Stimulated activated CD8-positive, alpha-beta memory T cell treated with anti-CD3 and anti-CD28 coated beads, Interleukin-4, amount 100 ng/mL, for 4 hours (primary cell): ENCODE measurements around the gene ALOX12.

Experiments
- DNase-seq, 2 donors: peaks; one replicate each; pipeline ENCODE4 v3.0.0-alpha.2; 2020; ENCODE audit warnings: low read depth in 2 of 2, low spot score in 1 of 2

Gene ALOX12

DNA sequence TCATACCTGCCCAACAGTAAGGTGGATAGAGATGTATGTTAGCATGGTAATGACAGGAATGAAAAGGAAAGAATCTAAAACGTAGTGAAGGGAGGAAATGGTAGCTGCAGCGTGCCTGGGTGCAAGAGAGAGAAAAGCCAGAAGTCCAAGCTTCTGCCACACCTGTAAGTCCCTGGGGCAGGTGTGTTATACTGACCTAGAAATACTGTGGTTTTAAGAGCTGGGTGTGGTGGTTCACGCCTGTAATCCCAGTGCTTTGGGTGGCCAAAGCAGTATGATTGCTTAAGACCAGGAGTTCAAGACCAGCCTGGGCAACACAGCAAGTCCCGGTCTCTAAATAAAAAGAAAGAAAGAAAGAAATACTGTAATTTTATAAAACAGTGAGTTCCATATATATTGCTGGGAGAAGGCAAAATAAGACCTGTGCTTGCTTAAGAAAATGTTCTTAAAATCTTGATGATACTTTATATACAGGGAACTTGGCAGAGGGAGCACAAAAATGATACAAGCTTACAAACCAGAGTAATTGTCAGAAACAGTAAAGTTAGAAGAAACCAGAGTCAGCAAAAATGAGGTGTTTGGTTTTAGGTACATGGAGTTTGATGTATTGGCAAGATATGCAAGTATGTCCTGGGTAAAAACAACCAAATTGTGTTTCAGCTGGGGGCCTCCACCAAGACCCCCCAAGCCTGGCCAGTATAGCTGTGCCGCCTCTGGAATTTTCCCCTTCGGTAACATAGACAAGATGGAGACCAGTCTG, 6.6 kb downstream of the ALOX12 start:
- no peak for DNase-seq

- no peak for DNase-seq
These were observed 7.9 kb downstream of the ALOX12 start for GRCh38 chr17:7003745-7004144.

- no peak for DNase-seq
These were observed 8.8 kb downstream of the ALOX12 start for GRCh38 chr17:7004398-7005253.

DNA sequence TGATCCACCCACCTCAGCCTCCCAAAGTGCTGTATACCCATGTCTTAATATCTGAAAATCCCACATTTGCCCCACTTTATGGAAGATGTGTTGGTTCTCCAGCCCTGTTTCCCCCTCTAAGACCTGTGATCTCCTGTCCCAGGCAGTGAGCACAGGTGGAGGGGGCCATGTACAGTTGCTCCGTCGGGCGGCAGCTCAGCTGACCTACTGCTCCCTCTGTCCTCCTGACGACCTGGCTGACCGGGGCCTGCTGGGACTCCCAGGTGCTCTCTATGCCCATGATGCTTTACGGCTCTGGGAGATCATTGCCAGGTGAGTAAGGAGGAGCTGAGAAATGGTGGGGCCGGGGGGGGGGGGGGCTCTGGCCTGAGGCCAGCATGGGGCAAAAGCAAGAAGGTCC, 9.9 kb downstream of the ALOX12 start:
- DNase-seq: no peak

GRCh38 chr17:7007143-7007542, 11.3 kb downstream of the ALOX12 start:
- no peak for DNase-seq

DNA sequence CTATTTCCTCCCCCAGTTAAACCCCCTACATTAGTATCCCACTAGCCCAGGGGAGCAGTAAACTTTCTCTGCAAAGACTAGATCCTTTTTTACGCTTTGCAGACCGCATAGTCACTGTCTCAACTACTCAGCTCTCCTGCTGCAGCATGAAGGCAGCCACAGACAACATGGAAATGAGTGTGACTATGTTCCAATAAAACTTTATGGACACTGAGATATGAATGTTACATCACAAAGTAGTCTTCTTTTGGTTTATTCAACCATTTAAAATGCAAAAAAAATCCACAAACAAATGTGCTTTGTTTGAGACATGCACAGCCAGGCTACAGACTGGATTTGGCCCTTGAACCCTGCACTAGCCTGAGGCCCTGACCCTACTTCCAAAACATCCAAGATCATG, 14.7 kb downstream of the ALOX12 start:
- DNase-seq: no peak

DNA sequence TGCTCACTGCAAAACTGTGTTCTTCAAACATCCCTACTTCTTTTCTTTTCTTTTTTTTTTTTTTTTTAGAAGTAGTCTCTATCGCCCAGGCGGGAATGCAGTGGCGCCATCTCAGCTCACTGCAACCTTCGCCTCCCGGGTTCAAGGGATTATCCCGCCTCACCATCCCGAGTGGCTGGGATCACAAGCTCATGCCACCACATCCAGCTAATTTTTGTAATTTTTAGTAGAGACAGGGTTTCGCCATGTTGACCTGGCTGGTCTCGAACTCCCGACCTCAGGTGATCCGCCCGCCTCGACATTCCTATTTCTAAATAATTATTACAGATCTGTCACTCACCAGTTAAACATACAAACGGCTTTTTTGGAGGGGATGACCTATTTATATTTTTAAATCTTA, 15.6 kb downstream of the ALOX12 start:
- DNase-seq: no peak

- no peak for DNase-seq
These were observed 16.0 kb downstream of the ALOX12 start for GRCh38 chr17:7011942-7012254.

- DNase-seq: peak; percentile 91 to 98
These were observed 18.6 kb downstream of the ALOX12 start for GRCh38 chr17:7014261-7014994.

- peak; percentile 58 to 70 for DNase-seq
These were observed 19.4 kb downstream of the ALOX12 start for GRCh38 chr17:7014995-7015958.

- no peak for DNase-seq
These were observed 20.6 kb downstream of the ALOX12 start for GRCh38 chr17:7016418-7016817.

GRCh38 chr17:7016886-7017826, 21.3 kb downstream of the ALOX12 start:
- DNase-seq: no peak

DNA sequence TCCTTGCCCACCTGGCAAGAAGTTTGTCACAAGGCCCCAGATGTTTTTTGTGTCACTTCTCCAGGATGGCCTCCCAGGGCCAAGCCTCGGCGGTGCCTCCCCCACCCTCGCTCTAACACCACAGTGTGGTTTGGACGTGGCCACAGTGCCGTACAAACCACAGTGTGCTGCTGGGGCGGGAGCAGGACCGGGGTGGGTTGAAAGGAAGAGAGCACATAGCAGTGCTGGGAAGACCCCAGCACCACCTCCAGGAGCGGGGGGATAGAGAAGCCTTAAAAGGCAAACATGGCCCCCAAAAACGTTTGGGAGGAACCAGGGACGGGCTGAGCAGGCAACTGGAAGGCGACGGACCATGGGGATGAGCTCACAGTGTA, 22.0 kb downstream of the ALOX12 start:
- DNase-seq: no peak

GRCh38 chr17:7018331-7018964, 22.6 kb downstream of the ALOX12 start:
- no peak for DNase-seq

DNA sequence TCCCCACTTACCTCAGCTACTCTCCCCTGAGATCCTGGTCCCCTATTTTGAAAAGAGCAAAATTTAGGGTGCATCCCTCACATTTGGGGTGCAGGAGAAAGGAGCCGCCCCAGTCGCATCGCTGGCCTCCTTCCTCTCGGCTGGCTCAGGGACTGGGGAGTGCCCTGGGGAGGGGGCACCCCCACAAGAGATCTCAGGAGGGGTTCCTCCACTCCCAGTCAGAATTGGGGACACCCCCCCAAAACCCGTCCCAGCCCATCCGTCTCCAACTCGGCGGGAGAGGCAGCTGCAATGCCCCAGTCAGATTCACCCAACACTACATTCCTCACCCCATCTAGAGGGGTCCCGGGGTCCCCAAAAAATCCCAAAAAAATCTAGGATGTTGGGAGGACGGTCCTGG, 23.5 kb downstream of the ALOX12 start:
- DNase-seq: no peak

GRCh38 chr17:7019839-7020519, 24.1 kb downstream of the ALOX12 start:
- DNase-seq: no peak

DNA sequence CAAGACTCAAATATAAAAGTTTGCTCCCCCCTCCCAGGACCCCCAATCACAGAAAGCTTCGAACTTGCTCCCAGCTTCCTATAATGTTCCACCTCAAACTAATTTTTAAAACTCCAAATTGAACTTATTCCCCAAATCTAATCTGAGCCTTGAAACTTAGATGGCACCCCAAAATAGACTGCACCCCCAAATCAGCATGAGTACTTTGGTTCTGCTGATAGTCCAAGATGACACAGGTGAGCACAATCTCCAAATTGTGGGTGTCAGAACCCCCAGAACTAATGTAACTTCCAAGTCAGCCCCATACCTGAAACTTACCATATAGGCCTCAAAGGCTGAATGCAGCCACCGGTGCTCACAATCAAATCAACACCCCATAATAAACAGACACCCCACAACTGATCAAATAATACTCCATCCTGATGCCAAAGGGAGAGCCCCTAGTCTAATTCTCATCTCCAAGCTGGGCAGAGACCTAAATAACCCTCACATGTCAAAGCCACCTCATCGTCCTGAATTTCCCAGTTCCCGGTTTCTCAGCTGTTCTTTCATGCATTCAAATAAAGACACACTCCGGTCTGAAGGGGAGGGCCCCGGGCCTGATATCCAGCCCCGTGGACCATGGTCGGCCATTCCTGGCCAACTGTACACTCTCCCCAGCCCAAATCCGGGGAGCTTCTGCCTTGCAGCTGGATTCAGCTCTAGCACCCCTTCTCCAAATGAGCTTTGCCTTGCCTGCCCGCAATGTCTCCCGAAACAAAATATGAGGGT, 25.2 kb downstream of the ALOX12 start:
- no peak for DNase-seq
